PFSK-1 (cell line): Measurements from ENCODE around the gene NELFB.

Experiments used
- FOXP2 ChIP-seq: optimal IDR thresholded peaks from 2 replicates; pipeline ENCODE3; 2011; ENCODE audit warnings: borderline replicate concordance, control low read depth, inconsistent platforms; ENCODE audit not compliant: insufficient read depth; ENCODE audit errors: extremely low read length, extremely low read depth
- POLR2AphosphoS5 ChIP-seq: IDR thresholded peaks from 2 replicates; pipeline ENCODE4 v1.6.1; 2012; ENCODE audit warnings: low read depth, mild to moderate bottlenecking, control low read depth, low read length, moderate library complexity
- REST ChIP-seq, 2 experiments: IDR thresholded peaks; 2 replicates each; pipeline versions ENCODE4 v1.6.1 to v1.8.0; 2011 to 2012; ENCODE audit warnings: low read depth in 2 of 2, low read length in 2 of 2, control low read depth in 1 of 2, inconsistent platforms in 1 of 2, mild to moderate bottlenecking in 1 of 2, moderate library complexity in 1 of 2; ENCODE audit not compliant: insufficient read depth in 1 of 2
- SIN3A ChIP-seq: IDR thresholded peaks from 2 replicates; pipeline ENCODE4 v1.6.1; 2012; ENCODE audit warnings: mild to moderate bottlenecking, low read length, moderate library complexity, borderline replicate concordance; ENCODE audit not compliant: insufficient read depth
- TAF1 ChIP-seq: IDR thresholded peaks from 2 replicates; pipeline ENCODE4 v1.6.1; 2012; ENCODE audit warnings: low read length, control low read depth, borderline replicate concordance; ENCODE audit not compliant: insufficient read depth

NELFB gene

GRCh38 chr9:137320555-137321384 is 65.6 kb downstream of the NELFB start:
- no peak for TF ChIP-seq REST (IDR thresholded peaks at IDR 0.05; ENCODE audit: insufficient read depth in 1 of 2, low read depth in 2 of 2, low read length in 2 of 2)
- no peak for TF ChIP-seq POLR2AphosphoS5
- TF ChIP-seq SIN3A: no peak
- TF ChIP-seq TAF1: no peak
- TF ChIP-seq FOXP2: no peak

GRCh38 chr9:137321726-137322361 is 66.7 kb downstream of the NELFB start:
- no peak for TF ChIP-seq REST (IDR thresholded peaks at IDR 0.05; ENCODE audit: insufficient read depth in 1 of 2, low read depth in 2 of 2, low read length in 2 of 2)
- no peak for TF ChIP-seq FOXP2
- TF ChIP-seq TAF1: no peak
- no peak for TF ChIP-seq SIN3A
- no peak for TF ChIP-seq POLR2AphosphoS5
